ENCODE data around the gene PRIMA1. TPM values are rescaled to one million over a fixed set of nuclear protein-coding genes. Genes with fewer than 3 reads are reported as not detected.

Gene PRIMA1
- total and polyA plus RNA-seq, 2 donors (not counting 1 experiment from before 2014, with no cell fraction given) = not detected

DNA sequence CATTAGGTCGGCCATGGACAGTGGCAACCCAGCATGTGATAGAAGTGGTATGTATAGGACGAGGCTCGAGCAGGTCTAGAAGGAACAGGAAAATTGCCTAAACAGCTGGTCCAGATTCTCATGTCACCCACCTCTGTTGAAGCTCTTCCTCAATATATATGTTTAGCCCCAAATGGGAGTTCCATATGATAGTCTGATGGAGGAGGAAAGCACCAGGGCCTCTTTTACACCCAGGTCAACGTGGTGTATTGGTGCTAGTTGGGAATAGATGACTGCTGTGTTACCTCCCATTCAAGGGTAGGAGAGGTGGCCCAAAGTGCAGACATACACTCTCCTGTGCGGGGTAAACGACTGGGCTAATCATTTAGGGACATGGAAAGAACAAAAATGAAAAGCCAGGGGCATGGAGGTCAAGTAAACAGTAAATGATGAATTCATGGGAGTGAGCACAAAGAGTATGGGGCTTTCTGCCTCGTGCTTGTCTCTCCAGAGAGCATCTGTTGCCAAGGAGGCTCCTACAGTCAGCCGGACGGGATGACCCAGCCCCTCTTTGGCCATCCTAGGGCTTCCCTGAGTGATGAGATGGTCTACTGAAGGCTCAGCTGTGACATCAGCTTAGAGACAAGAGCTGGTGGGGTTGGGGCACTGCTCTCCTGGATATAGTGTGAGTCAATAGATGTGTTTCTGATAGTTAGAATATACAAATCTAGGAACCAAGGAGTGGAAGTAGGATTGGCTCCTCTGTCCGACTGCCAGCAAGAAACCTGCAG lies 5.5 kb upstream of the PRIMA1 start:
- no peak overlapping the region for H3K27ac ChIP-seq (ENCODE audit: insufficient read depth, low read length)
- no peak overlapping the region for H3K4me3 ChIP-seq (replicated peaks in 1 of 4; ENCODE audit: control extremely low read depth in 1 of 4, insufficient read depth in 1 of 4, low read depth in 3 of 4, low read length in 4 of 4)
- H3K36me3 ChIP-seq (ENCODE audit: control insufficient read depth, insufficient read depth, low read length) = no peaks in the 10 kb centered on the region
- no peaks in the 10 kb centered on the region for H3K79me2 ChIP-seq (ENCODE audit: control insufficient read depth, insufficient read depth, low read length)
- no peak for TF ChIP-seq EZH2 (IDR thresholded peaks at IDR 0.05; ENCODE audit: low read length, missing control alignments)
- TF ChIP-seq, protein P1, sequence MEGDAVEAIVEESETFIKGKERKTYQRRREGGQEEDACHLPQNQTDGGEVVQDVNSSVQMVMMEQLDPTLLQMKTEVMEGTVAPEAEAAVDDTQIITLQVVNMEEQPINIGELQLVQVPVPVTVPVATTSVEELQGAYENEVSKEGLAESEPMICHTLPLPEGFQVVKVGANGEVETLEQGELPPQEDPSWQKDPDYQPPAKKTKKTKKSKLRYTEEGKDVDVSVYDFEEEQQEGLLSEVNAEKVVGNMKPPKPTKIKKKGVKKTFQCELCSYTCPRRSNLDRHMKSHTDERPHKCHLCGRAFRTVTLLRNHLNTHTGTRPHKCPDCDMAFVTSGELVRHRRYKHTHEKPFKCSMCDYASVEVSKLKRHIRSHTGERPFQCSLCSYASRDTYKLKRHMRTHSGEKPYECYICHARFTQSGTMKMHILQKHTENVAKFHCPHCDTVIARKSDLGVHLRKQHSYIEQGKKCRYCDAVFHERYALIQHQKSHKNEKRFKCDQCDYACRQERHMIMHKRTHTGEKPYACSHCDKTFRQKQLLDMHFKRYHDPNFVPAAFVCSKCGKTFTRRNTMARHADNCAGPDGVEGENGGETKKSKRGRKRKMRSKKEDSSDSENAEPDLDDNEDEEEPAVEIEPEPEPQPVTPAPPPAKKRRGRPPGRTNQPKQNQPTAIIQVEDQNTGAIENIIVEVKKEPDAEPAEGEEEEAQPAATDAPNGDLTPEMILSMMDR (conservative IDR thresholded peaks at IDR 0.05 in 1 of 2, IDR thresholded peaks at IDR 0.05 in 1 of 2; ENCODE audit: low read depth in 1 of 2, low read length in 2 of 2) = no peak
- H3K9me3 ChIP-seq (ENCODE audit: control insufficient read depth, insufficient read depth, low read depth, low read length) = no peaks in the 10 kb centered on the region
- H3K4me2 ChIP-seq (ENCODE audit: extremely low read depth, insufficient read depth, low read length) = no peak overlapping the region
- H3K9ac ChIP-seq (ENCODE audit: insufficient read depth, low read length) = no peak overlapping the region
- no peaks in the 10 kb centered on the region for H3K27me3 ChIP-seq (ENCODE audit: control insufficient read depth, insufficient read depth, low read length)
- DNase-seq (ENCODE audit: low read depth in 2 of 2) = no peak
- H2AFZ ChIP-seq (ENCODE audit: low read length) = no peak overlapping the region
- H3K4me1 ChIP-seq (ENCODE audit: control insufficient read depth, extremely low read depth, insufficient read depth, low read length) = no peaks in the 10 kb centered on the region
- H4K20me1 ChIP-seq (ENCODE audit: control insufficient read depth, extremely low read depth, insufficient read depth, low read length) = no peaks in the 10 kb centered on the region

DNA sequence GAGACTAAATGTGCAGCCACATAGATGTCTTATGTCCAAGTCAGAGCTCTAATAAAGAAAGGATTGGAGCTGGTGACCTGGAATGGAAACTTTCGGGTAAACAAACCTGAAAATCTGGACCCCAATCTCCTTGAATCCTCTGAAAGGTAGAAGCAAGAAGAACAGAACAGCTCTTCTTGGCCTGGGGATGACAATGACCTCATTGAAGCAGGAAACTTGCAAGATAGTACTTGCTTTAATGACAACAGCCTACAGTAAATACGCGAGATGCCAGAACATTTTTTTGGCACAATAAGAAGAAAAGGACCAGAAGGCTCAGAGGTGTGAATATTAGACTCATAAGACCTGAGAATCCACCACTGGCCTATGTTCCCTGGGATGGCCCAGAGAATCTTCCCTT lies 4.1 kb upstream of the PRIMA1 start:
- no peak overlapping the region for H3K4me2 ChIP-seq (ENCODE audit: extremely low read depth, insufficient read depth, low read length)
- H3K9ac ChIP-seq (ENCODE audit: insufficient read depth, low read length) = no peak overlapping the region
- H4K20me1 ChIP-seq (ENCODE audit: control insufficient read depth, extremely low read depth, insufficient read depth, low read length) = no peaks in the 10 kb centered on the region
- no peaks in the 10 kb centered on the region for H3K27me3 ChIP-seq (ENCODE audit: control insufficient read depth, insufficient read depth, low read length)
- no peak overlapping the region for H3K4me3 ChIP-seq (replicated peaks in 1 of 4; ENCODE audit: control extremely low read depth in 1 of 4, insufficient read depth in 1 of 4, low read depth in 3 of 4, low read length in 4 of 4)
- TF ChIP-seq, protein P1 (conservative IDR thresholded peaks at IDR 0.05 in 1 of 2, IDR thresholded peaks at IDR 0.05 in 1 of 2; ENCODE audit: low read depth in 1 of 2, low read length in 2 of 2) = no peak
- TF ChIP-seq EZH2 (IDR thresholded peaks at IDR 0.05; ENCODE audit: low read length, missing control alignments) = no peak
- no peaks in the 10 kb centered on the region for H3K79me2 ChIP-seq (ENCODE audit: control insufficient read depth, insufficient read depth, low read length)
- H3K27ac ChIP-seq (ENCODE audit: insufficient read depth, low read length) = no peak overlapping the region
- H3K9me3 ChIP-seq (ENCODE audit: control insufficient read depth, insufficient read depth, low read depth, low read length) = no peaks in the 10 kb centered on the region
- no peaks in the 10 kb centered on the region for H3K36me3 ChIP-seq (ENCODE audit: control insufficient read depth, insufficient read depth, low read length)
- no peak overlapping the region for H2AFZ ChIP-seq (ENCODE audit: low read length)
- no peak for DNase-seq (ENCODE audit: low read depth in 2 of 2)
- H3K4me1 ChIP-seq (ENCODE audit: control insufficient read depth, extremely low read depth, insufficient read depth, low read length) = no peaks in the 10 kb centered on the region

DNA sequence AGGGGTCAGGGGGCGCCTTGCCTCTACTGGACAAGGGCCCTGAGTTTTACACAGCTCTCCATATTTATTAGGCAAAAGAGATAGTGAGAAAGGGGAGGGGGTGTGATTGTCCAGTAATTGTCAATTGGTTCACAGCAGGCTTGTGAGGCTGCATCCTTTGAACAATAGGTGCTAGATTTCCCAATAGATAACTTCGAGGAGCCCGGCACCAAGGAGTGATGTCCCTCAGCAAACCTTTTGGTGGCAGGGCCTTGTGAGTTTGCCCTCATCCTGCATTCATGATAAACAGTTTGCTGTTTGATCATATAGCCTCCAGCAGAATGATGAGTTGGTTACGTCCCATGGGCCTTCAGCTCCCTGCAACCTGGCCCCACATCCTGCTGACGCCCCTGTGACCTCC lies 2.7 kb upstream of the PRIMA1 start:
- H3K4me1 ChIP-seq (ENCODE audit: control insufficient read depth, extremely low read depth, insufficient read depth, low read length) = no peaks in the 10 kb centered on the region
- no peak for TF ChIP-seq EZH2 (IDR thresholded peaks at IDR 0.05; ENCODE audit: low read length, missing control alignments)
- TF ChIP-seq, protein P1 (conservative IDR thresholded peaks at IDR 0.05 in 1 of 2, IDR thresholded peaks at IDR 0.05 in 1 of 2; ENCODE audit: low read depth in 1 of 2, low read length in 2 of 2) = no peak
- no peaks in the 10 kb centered on the region for H3K27me3 ChIP-seq (ENCODE audit: control insufficient read depth, insufficient read depth, low read length)

More for the DNA sequence above, 2.7 kb upstream of the PRIMA1 start:
- no peak overlapping the region for H3K27ac ChIP-seq (ENCODE audit: insufficient read depth, low read length)
- H3K4me2 ChIP-seq (ENCODE audit: extremely low read depth, insufficient read depth, low read length) = no peak overlapping the region
- no peaks in the 10 kb centered on the region for H3K79me2 ChIP-seq (ENCODE audit: control insufficient read depth, insufficient read depth, low read length)
- H4K20me1 ChIP-seq (ENCODE audit: control insufficient read depth, extremely low read depth, insufficient read depth, low read length) = no peaks in the 10 kb centered on the region
- H3K4me3 ChIP-seq (replicated peaks in 1 of 4; ENCODE audit: control extremely low read depth in 1 of 4, insufficient read depth in 1 of 4, low read depth in 3 of 4, low read length in 4 of 4) = no peak overlapping the region
- no peak overlapping the region for H3K9ac ChIP-seq (ENCODE audit: insufficient read depth, low read length)
- DNase-seq (ENCODE audit: low read depth in 2 of 2) = no peak
- no peak overlapping the region for H2AFZ ChIP-seq (ENCODE audit: low read length)
- no peaks in the 10 kb centered on the region for H3K36me3 ChIP-seq (ENCODE audit: control insufficient read depth, insufficient read depth, low read length)
- H3K9me3 ChIP-seq (ENCODE audit: control insufficient read depth, insufficient read depth, low read depth, low read length) = no peaks in the 10 kb centered on the region

Measured in fibroblast of lung (primary cell).